Thyroid gland (tissue), 4 donors: Measurements from ENCODE around the gene OR51V1.

ENCODE experiments used
- CTCF ChIP-seq, 6 experiments: fragments of 200-600 bp in 3 of 6; fragments of 450-650 bp in 3 of 6; sonication (generic) in 3 of 6; IDR thresholded peaks; one replicate each; pipeline ENCODE4 v1.5.1; 2016 to 2019; ENCODE audit warnings: antibody characterized with exemption in 6 of 6, mild to moderate bottlenecking in 2 of 6, inconsistent platforms in 1 of 6, moderate library complexity in 1 of 6
- POLR2A ChIP-seq, 2 donors: fragments of 450-650 bp; IDR thresholded peaks; one replicate each; pipeline ENCODE4 v1.6.1; 2017; ENCODE audit warnings: antibody characterized with exemption in 2 of 2, mild to moderate bottlenecking in 2 of 2, moderate library complexity in 1 of 2

GRCh38 chr11:5223686-5224085 lies 23.2 kb upstream of the OR51V1 start:
- TF ChIP-seq CTCF (IDR thresholded peaks at IDR 0.05) (no peak), POLR2A (IDR thresholded peaks at IDR 0.05) (no peak)
